PC-9 (cell line): ENCODE measurements around the gene TAF3.

ENCODE experiments used
- EZH2 ChIP-seq: fragments of 200-600 bp; sonication (generic); IDR thresholded peaks from 2 replicates; pipeline ENCODE4 v1.8.0; 2017; ENCODE audit warnings: antibody characterized with exemption, low read depth
- TF ChIP-seq, protein P1 (sequence below): fragments of 200-600 bp; sonication (generic); conservative IDR thresholded peaks from 2 replicates; pipeline ENCODE4 v1.6.1; 2017; ENCODE audit warnings: mixed run types, antibody characterized with exemption, mild to moderate bottlenecking, moderate library complexity

DNA sequence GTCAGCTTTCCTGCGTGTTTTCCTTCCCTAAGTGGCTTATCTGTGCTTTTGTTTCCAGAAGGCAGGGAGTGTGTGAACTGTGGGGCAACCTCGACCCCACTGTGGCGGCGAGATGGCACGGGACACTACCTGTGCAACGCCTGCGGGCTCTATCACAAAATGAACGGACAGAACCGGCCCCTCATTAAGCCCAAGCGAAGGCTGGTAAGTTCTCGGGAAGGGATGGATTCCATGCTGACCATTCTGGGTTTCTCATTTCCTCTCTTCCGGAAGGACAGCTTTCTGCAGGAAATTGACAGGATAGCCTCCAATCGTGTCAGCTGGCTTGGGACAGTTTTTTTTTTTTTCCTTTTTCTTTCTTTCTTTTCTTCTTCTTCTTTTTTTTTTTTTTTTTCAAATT is 245.6 kb downstream of the TAF3 start:
- TF ChIP-seq, protein P1, sequence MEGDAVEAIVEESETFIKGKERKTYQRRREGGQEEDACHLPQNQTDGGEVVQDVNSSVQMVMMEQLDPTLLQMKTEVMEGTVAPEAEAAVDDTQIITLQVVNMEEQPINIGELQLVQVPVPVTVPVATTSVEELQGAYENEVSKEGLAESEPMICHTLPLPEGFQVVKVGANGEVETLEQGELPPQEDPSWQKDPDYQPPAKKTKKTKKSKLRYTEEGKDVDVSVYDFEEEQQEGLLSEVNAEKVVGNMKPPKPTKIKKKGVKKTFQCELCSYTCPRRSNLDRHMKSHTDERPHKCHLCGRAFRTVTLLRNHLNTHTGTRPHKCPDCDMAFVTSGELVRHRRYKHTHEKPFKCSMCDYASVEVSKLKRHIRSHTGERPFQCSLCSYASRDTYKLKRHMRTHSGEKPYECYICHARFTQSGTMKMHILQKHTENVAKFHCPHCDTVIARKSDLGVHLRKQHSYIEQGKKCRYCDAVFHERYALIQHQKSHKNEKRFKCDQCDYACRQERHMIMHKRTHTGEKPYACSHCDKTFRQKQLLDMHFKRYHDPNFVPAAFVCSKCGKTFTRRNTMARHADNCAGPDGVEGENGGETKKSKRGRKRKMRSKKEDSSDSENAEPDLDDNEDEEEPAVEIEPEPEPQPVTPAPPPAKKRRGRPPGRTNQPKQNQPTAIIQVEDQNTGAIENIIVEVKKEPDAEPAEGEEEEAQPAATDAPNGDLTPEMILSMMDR = no peak
- TF ChIP-seq EZH2 = no peak
